Measurements from ENCODE around the gene MARK4. TPM values are rescaled to one million over a fixed set of nuclear protein-coding genes. Genes with fewer than 3 reads are reported as not detected.

Gene MARK4
- total RNA-seq, 2 experiments from 2014 or later = 18.5 to 19.9 TPM

DNA sequence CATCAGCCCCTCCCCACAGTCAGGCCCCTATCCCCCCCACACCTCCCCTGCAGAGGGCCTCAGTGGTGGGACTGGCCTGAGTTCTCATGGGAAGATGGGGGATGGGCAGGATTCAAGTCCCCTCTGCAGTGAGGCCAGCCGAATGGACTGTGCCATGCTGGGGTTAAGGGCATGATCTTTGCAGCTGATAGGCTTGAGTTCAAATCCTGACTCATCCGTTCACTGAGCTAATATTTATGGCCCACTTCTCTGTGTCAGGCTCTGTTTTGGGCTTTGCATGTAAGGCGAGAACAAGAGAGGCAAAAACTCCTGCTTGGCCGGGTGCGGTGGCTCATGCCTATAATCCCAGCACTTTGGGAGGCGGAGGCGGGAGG, 20.7 kb downstream of the MARK4 start:
- DNase-seq = no peak
- Mint-ChIP-seq H3K36me3 (ENCODE audit: low read depth) (peaks cover 9% of the 10 kb centered on the region), H3K27ac (no peak overlapping the region), H3K4me3 (no peak overlapping the region), H3K9me3 (no peaks in the 10 kb centered on the region), H3K4me1 (ENCODE audit: low read depth) (no peaks in the 10 kb centered on the region), H3K27me3 (no peaks in the 10 kb centered on the region)
- ChIA-PET CTCF (no interaction called here), POLR2A (no interaction called here)
- intact Hi-C loops (cut with micrococcal nuclease) = no loop called here
- no peak for ATAC-seq
- TF ChIP-seq, protein P1, sequence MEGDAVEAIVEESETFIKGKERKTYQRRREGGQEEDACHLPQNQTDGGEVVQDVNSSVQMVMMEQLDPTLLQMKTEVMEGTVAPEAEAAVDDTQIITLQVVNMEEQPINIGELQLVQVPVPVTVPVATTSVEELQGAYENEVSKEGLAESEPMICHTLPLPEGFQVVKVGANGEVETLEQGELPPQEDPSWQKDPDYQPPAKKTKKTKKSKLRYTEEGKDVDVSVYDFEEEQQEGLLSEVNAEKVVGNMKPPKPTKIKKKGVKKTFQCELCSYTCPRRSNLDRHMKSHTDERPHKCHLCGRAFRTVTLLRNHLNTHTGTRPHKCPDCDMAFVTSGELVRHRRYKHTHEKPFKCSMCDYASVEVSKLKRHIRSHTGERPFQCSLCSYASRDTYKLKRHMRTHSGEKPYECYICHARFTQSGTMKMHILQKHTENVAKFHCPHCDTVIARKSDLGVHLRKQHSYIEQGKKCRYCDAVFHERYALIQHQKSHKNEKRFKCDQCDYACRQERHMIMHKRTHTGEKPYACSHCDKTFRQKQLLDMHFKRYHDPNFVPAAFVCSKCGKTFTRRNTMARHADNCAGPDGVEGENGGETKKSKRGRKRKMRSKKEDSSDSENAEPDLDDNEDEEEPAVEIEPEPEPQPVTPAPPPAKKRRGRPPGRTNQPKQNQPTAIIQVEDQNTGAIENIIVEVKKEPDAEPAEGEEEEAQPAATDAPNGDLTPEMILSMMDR (IDR thresholded peaks at IDR 0.05) = no peak

DNA sequence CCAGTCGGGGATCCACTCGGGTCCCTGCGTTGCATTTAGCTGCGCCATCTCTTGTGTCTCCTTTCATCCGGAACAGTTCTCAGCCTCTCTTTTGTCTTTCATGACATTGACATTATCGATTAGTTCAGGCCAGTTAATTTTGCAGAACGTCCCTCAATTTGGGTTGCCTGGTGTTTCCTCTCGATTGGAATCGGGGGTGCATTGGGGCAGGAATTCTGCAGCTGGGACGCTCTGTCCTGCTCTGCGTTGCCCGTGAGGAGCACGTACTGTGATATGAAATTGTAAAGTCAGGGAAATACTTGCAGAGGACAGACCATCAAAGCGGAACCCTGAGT, 22.4 kb downstream of the MARK4 start:
- H3K36me3 Mint-ChIP-seq (ENCODE audit: low read depth) = peaks cover 9% of the 10 kb centered on the region
- ATAC-seq (no peak), DNase-seq (no peak)
- POLR2A ChIA-PET = no interaction called here
- no peaks in the 10 kb centered on the region for H3K9me3 Mint-ChIP-seq
- no peak overlapping the region for H3K27ac Mint-ChIP-seq
- H3K27me3 Mint-ChIP-seq = no peaks in the 10 kb centered on the region
- TF ChIP-seq, protein P1 (IDR thresholded peaks at IDR 0.05) = no peak
- no peaks in the 10 kb centered on the region for H3K4me1 Mint-ChIP-seq (ENCODE audit: low read depth)
- CTCF ChIA-PET = no interaction called here
- H3K4me3 Mint-ChIP-seq = no peak overlapping the region
- intact Hi-C loops (cut with micrococcal nuclease) = no loop called here

DNA sequence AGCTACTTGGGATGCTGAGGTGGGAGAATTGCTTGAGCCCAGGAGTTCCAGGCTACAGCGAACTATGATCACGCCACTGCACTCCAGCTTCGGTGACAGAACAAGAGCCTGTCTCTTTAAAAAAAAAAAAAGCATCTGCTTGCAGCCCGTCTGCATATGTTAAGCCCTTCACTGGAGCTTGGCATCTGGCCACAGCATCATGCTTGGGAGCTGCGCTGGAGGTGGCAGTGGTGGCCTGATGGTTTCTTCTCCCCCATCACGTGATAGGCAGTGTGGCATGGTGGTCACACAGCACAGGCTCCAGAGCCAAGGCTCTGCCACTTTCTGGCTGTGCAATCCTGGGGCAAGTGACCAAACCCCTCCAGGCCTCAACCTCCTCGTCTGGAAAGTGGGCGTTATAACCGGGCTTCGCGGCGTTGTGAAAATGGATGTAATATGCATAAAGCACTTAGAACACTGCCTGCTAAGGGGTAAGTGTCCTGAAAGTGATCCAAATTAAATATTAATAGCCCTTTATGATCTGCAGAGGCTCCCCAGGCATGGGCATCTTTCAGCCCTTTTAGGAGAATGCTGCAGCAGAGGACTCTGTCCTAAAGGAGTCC, 24.4 kb downstream of the MARK4 start:
- no peak for DNase-seq
- CTCF ChIA-PET = no interaction called here
- no peak overlapping the region for H3K4me3 Mint-ChIP-seq
- no peak for ATAC-seq
- no peak overlapping the region for H3K27ac Mint-ChIP-seq
- H3K4me1 Mint-ChIP-seq (ENCODE audit: low read depth) = no peaks in the 10 kb centered on the region
- TF ChIP-seq, protein P1 (IDR thresholded peaks at IDR 0.05) = no peak
- POLR2A ChIA-PET = no interaction called here
- intact Hi-C loops (cut with micrococcal nuclease) = no loop called here
- H3K9me3 Mint-ChIP-seq = no peaks in the 10 kb centered on the region
- H3K36me3 Mint-ChIP-seq (ENCODE audit: low read depth) = peaks cover 13% of the 10 kb centered on the region
- no peaks in the 10 kb centered on the region for H3K27me3 Mint-ChIP-seq

DNA sequence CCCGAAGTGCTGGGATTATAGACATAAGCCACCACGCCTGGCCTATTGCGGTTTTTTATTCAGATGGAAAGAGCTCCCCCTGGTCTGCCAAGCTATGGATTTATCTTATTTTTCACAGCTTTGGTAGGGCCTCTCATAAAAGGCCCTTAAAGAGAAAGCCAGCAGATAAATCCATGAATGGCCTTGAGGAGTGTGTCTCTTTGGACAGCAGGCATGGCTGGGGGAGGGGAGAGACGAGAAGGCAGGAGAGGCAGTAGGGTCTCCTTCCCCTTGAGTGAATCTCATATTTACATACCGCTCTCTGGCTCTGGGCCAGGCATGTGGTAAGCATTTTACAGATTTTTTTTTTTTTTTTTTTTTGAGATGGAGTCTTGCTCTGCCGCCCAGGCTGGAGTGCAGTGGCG, 25.2 kb downstream of the MARK4 start:
- Mint-ChIP-seq H3K9me3 (no peaks in the 10 kb centered on the region), H3K4me3 (no peak overlapping the region), H3K27ac (no peak overlapping the region), H3K27me3 (no peaks in the 10 kb centered on the region), H3K4me1 (ENCODE audit: low read depth) (no peaks in the 10 kb centered on the region), H3K36me3 (ENCODE audit: low read depth) (peaks cover 13% of the 10 kb centered on the region)
- TF ChIP-seq, protein P1 (IDR thresholded peaks at IDR 0.05) = no peak
- ATAC-seq (no peak), DNase-seq (no peak)
- intact Hi-C loops (cut with micrococcal nuclease) = no loop called here
- ChIA-PET POLR2A (no interaction called here), CTCF (no interaction called here)

DNA sequence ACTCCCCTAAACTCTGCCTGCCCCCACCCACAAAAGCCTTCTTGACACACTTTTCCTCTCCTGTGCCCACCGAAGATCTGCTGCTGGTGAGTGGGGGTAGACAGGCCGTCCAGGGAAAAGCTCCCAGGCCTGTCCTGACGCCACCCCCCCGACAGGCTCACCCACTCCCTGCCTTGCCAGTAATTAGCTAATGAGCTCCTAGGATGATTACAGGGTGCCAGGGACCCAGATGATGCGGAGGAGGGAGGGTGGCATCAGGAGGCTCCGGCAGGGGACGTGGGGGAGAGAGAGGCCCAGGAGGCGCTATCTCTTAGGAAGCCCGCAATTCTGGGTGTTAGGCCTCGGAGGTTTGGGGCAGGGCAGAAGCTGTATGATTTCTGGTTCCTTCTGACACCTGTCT, 27.0 kb downstream of the MARK4 start:
- POLR2A ChIA-PET = no interaction called here
- Mint-ChIP-seq H3K27me3 (no peaks in the 10 kb centered on the region), H3K36me3 (ENCODE audit: low read depth) (peaks cover 15% of the 10 kb centered on the region), H3K27ac (no peak overlapping the region), H3K4me3 (no peak overlapping the region), H3K9me3 (no peaks in the 10 kb centered on the region), H3K4me1 (ENCODE audit: low read depth) (no peaks in the 10 kb centered on the region)
- TF ChIP-seq, protein P1 (IDR thresholded peaks at IDR 0.05) = no peak
- intact Hi-C loops (cut with micrococcal nuclease) = no loop called here
- DNase-seq (no peak), ATAC-seq (no peak)
- CTCF ChIA-PET = no interaction called here

Data from activated CD8-positive, alpha-beta T cell treated with anti-CD3 and anti-CD28 coated beads for 36 hours (primary cell).